ENCODE results near the gene CLRN3. TPM values are rescaled to one million over a fixed set of nuclear protein-coding genes. Genes with fewer than 3 reads are reported as not detected.

The CLRN3 gene
- total and polyA plus RNA-seq, 9 of the 15 experiments (the other 6 are each of a cell fraction or from before 2014, with no cell fraction given), result not detected

- Histone ChIP-seq H4K20me1 (replicated peaks; ENCODE audit: control insufficient read depth, insufficient read depth, low read length) (no peaks in the 10 kb centered on the region), H3K27ac (ENCODE audit: extremely low read depth, low read depth, low read length) (no peak overlapping the region), H3K36me3 (ENCODE audit: control insufficient read depth, insufficient read depth, low read length) (no peaks in the 10 kb centered on the region), H2AFZ (ENCODE audit: low read depth, low read length) (no peak overlapping the region), H3K9me1 (ENCODE audit: control insufficient read depth, insufficient read depth, low read length) (no peaks in the 10 kb centered on the region), H3K4me1 (replicated peaks in 1 of 2; ENCODE audit: control insufficient read depth in 2 of 2, insufficient read depth in 2 of 2, low read length in 2 of 2) (no peaks in the 10 kb centered on the region), H3K4me3 (no peak overlapping the region), H3K79me2 (ENCODE audit: control insufficient read depth, insufficient read depth, low read length) (no peaks in the 10 kb centered on the region), H3K9me3 (replicated peaks; ENCODE audit: control insufficient read depth, insufficient read depth, low read depth, low read length) (no peaks in the 10 kb centered on the region), H3K9ac (ENCODE audit: insufficient read depth in 1 of 2, low read depth in 2 of 2, low read length in 2 of 2) (no peak overlapping the region), H3K27me3 (ENCODE audit: control insufficient read depth in 2 of 2, insufficient read depth in 2 of 2, low read length in 2 of 2) (peaks cover 0 to 4% of the 10 kb centered on the region in 2 experiments; a peak in 1 of 5 replicates), H3K4me2 (ENCODE audit: insufficient read depth, low read length) (no peak overlapping the region)
- in situ Hi-C loops (cut with MboI) (no loop called here), intact Hi-C loops (cut with micrococcal nuclease) (no loop called here)
- POLR2A ChIA-PET, result interaction anchor here (0.5 kb wide), 1 partner anchor 34 kb away, joined by 3 read pairs; no protein-coding TSS in a partner anchor
- no TSS peak for BruUV-seq (replicated peaks)
- TF ChIP-seq ZNF592 (IDR thresholded peaks at IDR 0.05), result no peak
- TF ChIP-seq ZNF695 (CRISPR knock-in tag; IDR thresholded peaks at IDR 0.05), result no peak
- no peak for DNase-seq (ENCODE audit: extremely low read depth in 1 of 4, low spot score in 3 of 4)
- under 1% methylated on average over 13 of the region's 13 CpGs for WGBS (ENCODE audit: insufficient coverage, low coverage, missing lambda C conversion rate)
- ATAC-seq, result no peak
- CTCF ChIA-PET (ENCODE audit: low intra/inter-chr PET ratio), result no interaction called here
- FAIRE-seq, result no peak
Measured at GRCh38 chr10:127888521-127889312, 4.0 kb downstream of the CLRN3 start.
